ENCODE measurements around the gene ACVR1C. TPM values are rescaled to one million over a fixed set of nuclear protein-coding genes. Genes with fewer than 3 reads are reported as not detected.
A peak's percentile ranks its signal among the peaks of the same experiment; 100 is the strongest.

ACVR1C gene
- 0.40 and 0.52 TPM in 2 replicates for total RNA-seq (2021; fragmentation: NEBNext Ultra II Directional; extraction: Animal tissue kit (Norgen Biotek cat#: 25700))
- polyA plus RNA-seq (2011; rRNA removed): 0.17 and 0.21 TPM in 2 replicates
- 0.31 TPM for polyA plus RNA-seq (2011; cell fraction: cytosol; rRNA removed)
- polyA plus RNA-seq (2011; cell fraction: nucleus; rRNA removed): 0.21 TPM
- 0.13 to 0.64 TPM (median 0.29 TPM) in 4 replicates for polyA plus RNA-seq (2012, experiment 1 of 2)
- not detected for polyA plus RNA-seq (2012, experiment 2 of 2)
- 0.45 TPM for polyA plus RNA-seq (2013, experiment 1 of 2)
- 0.57 TPM for polyA plus RNA-seq (2013, experiment 2 of 2)
- polyA minus RNA-seq (2011; rRNA and poly(A)+ RNA removed): 0.90 and 1.1 TPM in 2 replicates
- 0.81 TPM for polyA minus RNA-seq (2011; cell fraction: cytosol; rRNA and poly(A)+ RNA removed)
- 1.00 TPM for polyA minus RNA-seq (2011; cell fraction: nucleus; rRNA and poly(A)+ RNA removed)
- long read RNA-seq, experiment 1, partial matches to known transcripts: 0 of 1 reads
- long read RNA-seq, experiment 1, other reads (novel, unspliced or antisense): 1 of 1 reads
- long read RNA-seq, experiment 2, partial matches to known transcripts: 0 of 1 reads
- long read RNA-seq, experiment 2, other reads (novel, unspliced or antisense): 1 of 1 reads

DNA sequence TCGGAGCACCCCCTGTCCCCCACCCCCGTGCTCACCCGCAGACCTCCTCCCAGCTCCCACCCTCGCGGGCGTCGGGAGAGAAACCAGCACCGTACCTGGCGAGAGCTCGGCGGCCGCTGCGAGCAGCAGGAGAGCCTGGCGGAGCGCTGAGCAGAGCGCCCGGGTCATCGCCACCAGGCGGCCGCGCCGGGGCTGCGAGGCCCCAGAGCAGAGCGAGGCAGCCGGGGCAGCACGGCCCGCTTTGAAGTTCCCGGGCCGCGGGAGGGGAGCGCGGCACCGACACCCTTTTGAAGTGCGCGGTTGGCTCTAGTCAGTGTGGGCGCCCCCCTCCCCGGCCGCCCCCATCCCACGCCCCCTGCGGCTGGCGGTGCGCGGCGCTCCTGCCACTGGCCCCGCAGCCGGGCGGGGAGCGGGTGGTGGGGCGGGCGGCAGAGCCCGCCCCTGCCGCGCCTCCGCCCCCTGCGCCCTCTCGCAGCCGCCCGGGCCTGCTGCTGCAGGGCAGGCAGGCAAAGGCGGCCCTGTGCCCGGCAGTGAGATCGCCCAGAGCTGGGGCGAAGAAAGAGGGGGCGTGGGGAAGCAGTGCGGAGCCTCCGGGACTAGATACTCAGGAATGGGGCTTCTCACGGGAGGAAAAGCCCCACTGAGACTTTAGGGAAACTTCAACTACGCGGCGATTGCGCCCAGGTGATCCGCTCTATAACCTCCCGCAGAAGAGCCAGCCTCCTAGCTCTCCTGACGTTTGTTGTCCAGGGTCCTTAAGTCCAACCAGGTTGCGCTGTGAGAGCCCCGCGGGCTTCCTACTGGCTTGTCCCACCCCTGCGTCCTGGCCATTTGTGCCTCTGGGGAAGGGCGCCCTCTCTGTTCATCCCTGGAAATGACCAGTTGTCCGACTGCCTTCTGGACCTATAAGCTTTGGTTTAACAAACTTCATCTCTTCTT, at the start of gene ACVR1C:
Gene ACVR1C (minus strand): TSS at position 388 of the 939 bp plus-strand sequence. CDS start 220 bp downstream, at position 168.
- Histone ChIP-seq H2BK120ac (replicated peaks; ENCODE audit: low read depth, low read length) (no peak within 1 kb of the TSS), H3K56ac (replicated peaks; ENCODE audit: insufficient read length, low read depth, low read length) (no peak within 1 kb of the TSS), H3K23me2 (ENCODE audit: low read depth, low read length) (peaks cover 7% of the 10 kb centered on the region; the same call in 1 of the 2 replicates), H2BK12ac (ENCODE audit: low read depth, low read length) (no peak within 1 kb of the TSS), H3K79me2 (ENCODE audit: control insufficient read depth in 1 of 2, insufficient read depth in 2 of 2, low read length in 2 of 2) (no peaks in the 10 kb centered on the region), H3K14ac (ENCODE audit: insufficient read length) (no peak within 1 kb of the TSS), H3K79me1 (ENCODE audit: low read depth, low read length) (no peaks in the 10 kb centered on the region), H3K27ac (ENCODE audit: low read depth, low read length) (no peak within 1 kb of the TSS), H3K9me3 (ENCODE audit: insufficient read depth in 2 of 2, low read depth in 1 of 2, low read length in 1 of 2) (no peaks in the 10 kb centered on the region), H2BK20ac (ENCODE audit: low read length) (no peak within 1 kb of the TSS), H2AFZ (ENCODE audit: low read length) (peak within 1 kb of the TSS; percentile 96; the same call in 1 of the 2 replicates), H2BK5ac (ENCODE audit: low read depth, low read length) (no peak within 1 kb of the TSS), H3K27me3 (replicated peaks in 1 of 4; ENCODE audit: control insufficient read depth in 3 of 4, extremely low read depth in 1 of 4, insufficient read depth in 3 of 4, low read length in 3 of 4) (peaks cover 8 to 34% (median 23%) of the 10 kb centered on the region in 4 experiments), H3K36me3 (ENCODE audit: control insufficient read depth in 2 of 4, insufficient read depth in 4 of 4, low read length in 3 of 4) (no peaks in the 10 kb centered on the region), H4K91ac (replicated peaks; ENCODE audit: insufficient read length, low read length) (no peak within 1 kb of the TSS), H2AK5ac (ENCODE audit: low read depth, low read length) (no peak within 1 kb of the TSS), H3K4me2 (ENCODE audit: insufficient read depth in 1 of 2, low read depth in 2 of 2, low read length in 2 of 2) (peak within 1 kb of the TSS; percentile 81 to 83), H3K9ac (replicated peaks in 1 of 4; ENCODE audit: extremely low read depth in 1 of 4, low read depth in 3 of 4, low read length in 3 of 4) (no peak within 1 kb of the TSS), H4K20me1 (replicated peaks in 1 of 2; ENCODE audit: control insufficient read depth in 1 of 2, insufficient read depth in 2 of 2, low read length in 2 of 2) (peaks cover 2% of the 10 kb centered on the region in 2 experiments), H4K8ac (ENCODE audit: extremely low read depth, insufficient read depth, low read length) (no peak within 1 kb of the TSS; the same call in 1 of the 2 replicates), H3K4me1 (replicated peaks in 1 of 4; ENCODE audit: control insufficient read depth in 3 of 4, insufficient read depth in 4 of 4, low read length in 3 of 4) (no peaks in the 10 kb centered on the region; a peak in 1 of 7 replicates), H3K18ac (ENCODE audit: extremely low read depth, low read length) (no peak within 1 kb of the TSS), H2BK15ac (ENCODE audit: low read length) (no peak within 1 kb of the TSS), H3K4me3 (ENCODE audit: extremely low read depth in 1 of 4, insufficient read depth in 2 of 4, low read depth in 3 of 4, low read length in 4 of 4) (peak within 1 kb of the TSS; percentile 49 to 78 (median 56)), H4K5ac (ENCODE audit: insufficient read length, low read depth, low read length) (no peak within 1 kb of the TSS), H3K4ac (replicated peaks; ENCODE audit: insufficient read length, low read depth, low read length) (no peak within 1 kb of the TSS), H3K23ac (ENCODE audit: insufficient read length) (no peak within 1 kb of the TSS)
- DNase-seq (ENCODE audit: low read depth in 1 of 2, low spot score in 2 of 2): peak; percentile 82 to 91
- WGBS, 2 experiments (ENCODE audit: extremely low coverage in 1 of 2, insufficient coverage in 1 of 2, insufficient read length in 1 of 2, insufficient replicate concordance in 2 of 2, low coverage in 1 of 2, low lambda C conversion rate in 2 of 2, missing lambda C conversion rate in 1 of 2): 1% methylated on average over 25 of the region's 79 CpGs; no CpG with 5 or more reads in 1 of the 2 experiments
- ChIA-PET POLR2A (ENCODE audit: partially characterized antibody) (interaction anchor here (0.8 to 1.1 kb wide), 4 partner anchors 16 to 383 kb away, joined by 3 read pairs; no protein-coding TSS in a partner anchor), CTCF (ENCODE audit: partially characterized antibody) (interaction anchor here (0.6 to 3.5 kb wide), 60 partner anchors 8 to 1731 kb away, joined by 3 to 21 read pairs (median 3); partner anchors contain the start of gene ERMN)
- FAIRE-seq: peak; percentile 39
- 0 out of 2 replicates have a peak, but pooled peaks have one; percentile 45 for TF ChIP-seq POLR2AphosphoS5 (IDR thresholded peaks at IDR 0.05; ENCODE audit: low read depth, low read length)
- TF ChIP-seq, protein P1, sequence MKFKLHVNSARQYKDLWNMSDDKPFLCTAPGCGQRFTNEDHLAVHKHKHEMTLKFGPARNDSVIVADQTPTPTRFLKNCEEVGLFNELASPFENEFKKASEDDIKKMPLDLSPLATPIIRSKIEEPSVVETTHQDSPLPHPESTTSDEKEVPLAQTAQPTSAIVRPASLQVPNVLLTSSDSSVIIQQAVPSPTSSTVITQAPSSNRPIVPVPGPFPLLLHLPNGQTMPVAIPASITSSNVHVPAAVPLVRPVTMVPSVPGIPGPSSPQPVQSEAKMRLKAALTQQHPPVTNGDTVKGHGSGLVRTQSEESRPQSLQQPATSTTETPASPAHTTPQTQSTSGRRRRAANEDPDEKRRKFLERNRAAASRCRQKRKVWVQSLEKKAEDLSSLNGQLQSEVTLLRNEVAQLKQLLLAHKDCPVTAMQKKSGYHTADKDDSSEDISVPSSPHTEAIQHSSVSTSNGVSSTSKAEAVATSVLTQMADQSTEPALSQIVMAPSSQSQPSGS (IDR thresholded peaks at IDR 0.05; ENCODE audit: low read length): no peak
- TF ChIP-seq SIRT6 (IDR thresholded peaks at IDR 0.05; ENCODE audit: low read length): no peak
- peak; percentile 39; the same call in 1 of the 2 replicates for TF ChIP-seq YY1 (IDR thresholded peaks at IDR 0.05; ENCODE audit: low read depth, low read length)
- TF ChIP-seq RFX5 (IDR thresholded peaks at IDR 0.05; ENCODE audit: borderline replicate concordance, low read depth, low read length): no peak
- TF ChIP-seq MAFK (IDR thresholded peaks at IDR 0.05; ENCODE audit: low read depth, low read length): no peak
- TF ChIP-seq TEAD4 (IDR thresholded peaks at IDR 0.05; ENCODE audit: low read depth, low read length): no peak

All from H1 (cell line).